ENCODE measurements around the gene NUDT3.

GRCh38 chr6:34374069-34374468, 18.4 kb downstream of the NUDT3 start:
- no peak for TF ChIP-seq CTCF (IDR thresholded peaks at IDR 0.05)
- no peak for TF ChIP-seq EP300 (IDR thresholded peaks at IDR 0.05; ENCODE audit: low read depth)
- TF ChIP-seq POLR2AphosphoS5 (IDR thresholded peaks at IDR 0.05), result no peak
- no peak for TF ChIP-seq POLR2A (IDR thresholded peaks at IDR 0.05)

Measured in transverse colon (tissue), 4 donors.